K562 (cell line): ENCODE data around the gene FAM120B. TPM values are rescaled to one million over a fixed set of nuclear protein-coding genes. Genes with fewer than 3 reads are reported as not detected.

Experiments
- BRF2 ChIP-seq: IDR thresholded peaks from 3 replicates; pipeline ENCODE4 v1.6.1; 2011; ENCODE audit warnings: borderline replicate concordance, mild to moderate bottlenecking; ENCODE audit not compliant: insufficient read length, insufficient read depth
- CBX2 ChIP-seq: fragments of 200-600 bp; sonication (generic); IDR thresholded peaks from one replicate; pipeline ENCODE4 v1.6.1; 2012; ENCODE audit warnings: mild to moderate bottlenecking, low read length, inconsistent platforms; ENCODE audit not compliant: insufficient read depth, poor library complexity, severe bottlenecking
- CLOCK ChIP-seq: fragments of 250-450 bp; sonication (Bioruptor Pico); IDR thresholded peaks from 2 replicates; pipeline ENCODE4 v1.4.0; 2020; ENCODE audit warnings: mild to moderate bottlenecking, moderate library complexity, borderline replicate concordance
- FOXA3 ChIP-seq, 2 experiments: fragments of 450-650 bp in 1 of 2; sonication (generic) in 1 of 2; formaldehyde crosslinking; IDR thresholded peaks in 1 of 2; conservative IDR thresholded peaks in 1 of 2; 2 replicates each; pipeline versions ENCODE4 v1.4.0 to v1.8.0; 2020 to 2022; ENCODE audit warnings: mild to moderate bottlenecking in 2 of 2, missing genetic modification reagents in 1 of 2
- GMEB1 ChIP-seq: fragments of 250-450 bp; sonication (Bioruptor Pico); IDR thresholded peaks from 2 replicates; pipeline ENCODE4 v1.4.0; 2020; ENCODE audit warnings: mild to moderate bottlenecking
- KDM2B ChIP-seq: fragments of 250-450 bp; sonication (Bioruptor Pico); IDR thresholded peaks from 2 replicates; pipeline ENCODE4 v1.8.0; 2021; ENCODE audit warnings: mild to moderate bottlenecking, moderate library complexity
- L3MBTL2 ChIP-seq: fragments of 450-650 bp; IDR thresholded peaks from 2 replicates; pipeline ENCODE4 v1.6.1; 2016; ENCODE audit warnings: mild to moderate bottlenecking, moderate library complexity
- NCOA2 ChIP-seq, 2 experiments: fragments of 450-650 bp; IDR thresholded peaks; 2 replicates each; pipeline ENCODE4 v1.6.1; 2018; ENCODE audit warnings: mild to moderate bottlenecking in 2 of 2, moderate library complexity in 1 of 2; ENCODE audit not compliant: partially characterized antibody in 2 of 2
- NFYB ChIP-seq: IDR thresholded peaks from 2 replicates; pipeline ENCODE4 v1.6.1; 2011; ENCODE audit warnings: mild to moderate bottlenecking, moderate library complexity; ENCODE audit not compliant: insufficient read length; ENCODE audit errors: extremely low read depth
- NONO ChIP-seq, 2 experiments: fragments of 200-400 bp in 1 of 2; fragments of 450-650 bp in 1 of 2; formaldehyde crosslinking in 1 of 2; IDR thresholded peaks; 2 replicates each; pipeline ENCODE4 v1.6.1; 2017; ENCODE audit warnings: low read depth in 2 of 2, mild to moderate bottlenecking in 2 of 2, moderate library complexity in 2 of 2, low read length in 1 of 2
- PATZ1 ChIP-seq: fragments of 250-450 bp; sonication (Bioruptor Pico); IDR thresholded peaks from 2 replicates; pipeline ENCODE4 v1.5.0; 2020; ENCODE audit warnings: mild to moderate bottlenecking, borderline replicate concordance
- PCBP1 ChIP-seq: fragments of 200-400 bp; formaldehyde crosslinking; IDR thresholded peaks from 2 replicates; pipeline ENCODE4 v1.6.1; 2018; ENCODE audit warnings: mild to moderate bottlenecking, low read depth, low read length; ENCODE audit not compliant: poor library complexity, severe bottlenecking
- TEAD4 ChIP-seq, 2 experiments: sonication (generic) in 1 of 2; formaldehyde crosslinking in 1 of 2; IDR thresholded peaks; 2 replicates each; pipeline versions ENCODE4 v1.6.1 to v1.8.0; 2012 to 2022; ENCODE audit warnings: borderline replicate concordance in 1 of 2, inconsistent platforms in 1 of 2, low read length in 1 of 2, mild to moderate bottlenecking in 1 of 2, missing genetic modification reagents in 1 of 2
- UBTF ChIP-seq, 2 experiments: IDR thresholded peaks; 2 replicates each; pipeline ENCODE4 v1.6.1; 2012; ENCODE audit warnings: improper control_type of control experiment in 2 of 2, low read depth in 2 of 2, low read length in 2 of 2, borderline replicate concordance in 1 of 2
- polyA plus RNA-seq, 8 experiments: library from polyadenylated mRNA; depleted of rRNA in 4 of 8; stranded (reverse) in 5 of 8; unstranded in 3 of 8; fragments of >200 nt; fragmentation: Nextera tagmentation in 2 of 8; fragmentation: Illumina TruSeq in 1 of 8; extraction: Ambion mirVana in 2 of 8; extraction: Trizol in 1 of 8; gene quantifications; 2 replicates each; pipeline versions ENCODE4 v1.2.1 to v1.2.3, GENCODE V29; 2011 to 2014; ENCODE audit warnings: inconsistent platforms in 1 of 8, missing spikeins in 1 of 8
- total RNA-seq, 7 experiments: library from RNA; depleted of rRNA in 6 of 7; stranded (reverse); fragments of >200 nt in 6 of 7; fragmentation: Illumina TruSeq in 2 of 7; extraction: Trizol in 2 of 7; gene quantifications; 2 replicates each; pipeline versions ENCODE4 v1.2.1 to v1.2.3, GENCODE V29; 2011 to 2021; ENCODE audit warnings: low replicate concordance in 1 of 7

FAM120B gene
- total and polyA plus RNA-seq, 9 of the 15 experiments (the other 6 are each of a cell fraction or from before 2014, with no cell fraction given), result 3.5 to 22.6 (median 14.7) TPM

- no peak for TF ChIP-seq BRF2
- TF ChIP-seq PCBP1, result no peak
- no peak for TF ChIP-seq CLOCK
- no peak for TF ChIP-seq TEAD4 (IDR thresholded peaks at IDR 0.05; ENCODE audit: low read length)
- no peak for TF ChIP-seq TEAD4 (CRISPR knock-in tag; IDR thresholded peaks at IDR 0.05; ENCODE audit: borderline replicate concordance)
- TF ChIP-seq CBX2, result no peak
- no peak for TF ChIP-seq NCOA2 (IDR thresholded peaks at IDR 0.05; ENCODE audit: partially characterized antibody in 2 of 2)
- TF ChIP-seq KDM2B (CRISPR knock-in tag), result peak; percentile 54; the same call in 1 of the 2 replicates
- TF ChIP-seq L3MBTL2, result peak; percentile 77
- TF ChIP-seq UBTF (IDR thresholded peaks at IDR 0.05; ENCODE audit: borderline replicate concordance in 1 of 2, low read depth in 2 of 2, low read length in 2 of 2), result peak in 1 of 2 experiments; percentile 66; a peak in 2 of 4 replicates
- TF ChIP-seq NONO (IDR thresholded peaks at IDR 0.05; ENCODE audit: low read depth in 2 of 2, low read length in 1 of 2), result peak; percentile 28 to 94; a peak in 3 of 4 replicates
- TF ChIP-seq GMEB1, result peak; percentile 82
- TF ChIP-seq FOXA3 (CRISPR knock-in tag; conservative IDR thresholded peaks at IDR 0.05 in 1 of 2, IDR thresholded peaks at IDR 0.05 in 1 of 2), result no peak
- no peak for TF ChIP-seq PATZ1 (CRISPR knock-in tag)
- TF ChIP-seq NFYB, result no peak
Measured at GRCh38 chr6:170306324-170307079, at the start of gene FAM120B (continued).
